Measurements from ENCODE around the gene PIK3R4.

PIK3R4 gene

GRCh38 chr3:130635978-130636377 lies 110.7 kb downstream of the PIK3R4 start:
- DNase-seq, result no peak

DNA sequence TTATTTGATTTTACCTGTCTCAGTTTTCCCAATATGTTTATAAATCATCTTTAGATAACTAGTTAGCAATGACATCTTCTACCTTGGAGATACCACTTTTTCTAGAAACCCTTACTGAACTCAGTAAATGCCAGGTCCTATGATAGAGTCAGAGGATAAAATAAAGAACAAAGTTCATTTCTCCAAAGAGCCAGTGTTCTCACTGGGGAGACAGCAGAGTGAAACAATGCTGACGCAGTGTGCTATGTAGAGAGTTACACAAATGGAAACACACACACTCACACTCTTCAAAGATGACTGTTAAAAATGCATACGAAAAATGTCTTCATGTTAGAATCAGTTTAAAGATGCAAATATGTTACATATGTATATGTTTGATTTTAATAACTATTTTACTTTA lies 111.3 kb downstream of the PIK3R4 start:
- DNase-seq, result no peak

Data from fibroblast of skin of scalp (primary cell).